Lower leg skin (tissue), 3 donors: ENCODE data around the gene ROBO1.

ENCODE experiments used
- POLR2A ChIP-seq, 2 donors: fragments of 450-650 bp; IDR thresholded peaks; one replicate each; pipeline ENCODE4 v1.6.1; 2016 to 2017; ENCODE audit warnings: antibody characterized with exemption in 2 of 2, mild to moderate bottlenecking in 1 of 2, moderate library complexity in 1 of 2
- TF ChIP-seq, protein P1 (sequence below), 3 donors: fragments of 450-650 bp; IDR thresholded peaks; one replicate each; pipeline ENCODE4 v1.5.1; 2016; ENCODE audit warnings: antibody characterized with exemption in 3 of 3, mild to moderate bottlenecking in 3 of 3, moderate library complexity in 2 of 3

GRCh38 chr3:79154865-79155264, 612.9 kb downstream of the ROBO1 start:
- TF ChIP-seq, protein P1, sequence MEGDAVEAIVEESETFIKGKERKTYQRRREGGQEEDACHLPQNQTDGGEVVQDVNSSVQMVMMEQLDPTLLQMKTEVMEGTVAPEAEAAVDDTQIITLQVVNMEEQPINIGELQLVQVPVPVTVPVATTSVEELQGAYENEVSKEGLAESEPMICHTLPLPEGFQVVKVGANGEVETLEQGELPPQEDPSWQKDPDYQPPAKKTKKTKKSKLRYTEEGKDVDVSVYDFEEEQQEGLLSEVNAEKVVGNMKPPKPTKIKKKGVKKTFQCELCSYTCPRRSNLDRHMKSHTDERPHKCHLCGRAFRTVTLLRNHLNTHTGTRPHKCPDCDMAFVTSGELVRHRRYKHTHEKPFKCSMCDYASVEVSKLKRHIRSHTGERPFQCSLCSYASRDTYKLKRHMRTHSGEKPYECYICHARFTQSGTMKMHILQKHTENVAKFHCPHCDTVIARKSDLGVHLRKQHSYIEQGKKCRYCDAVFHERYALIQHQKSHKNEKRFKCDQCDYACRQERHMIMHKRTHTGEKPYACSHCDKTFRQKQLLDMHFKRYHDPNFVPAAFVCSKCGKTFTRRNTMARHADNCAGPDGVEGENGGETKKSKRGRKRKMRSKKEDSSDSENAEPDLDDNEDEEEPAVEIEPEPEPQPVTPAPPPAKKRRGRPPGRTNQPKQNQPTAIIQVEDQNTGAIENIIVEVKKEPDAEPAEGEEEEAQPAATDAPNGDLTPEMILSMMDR (IDR thresholded peaks at IDR 0.05): no peak
- TF ChIP-seq POLR2A (IDR thresholded peaks at IDR 0.05): no peak
